ENCODE measurements around the gene STX17.

DNA sequence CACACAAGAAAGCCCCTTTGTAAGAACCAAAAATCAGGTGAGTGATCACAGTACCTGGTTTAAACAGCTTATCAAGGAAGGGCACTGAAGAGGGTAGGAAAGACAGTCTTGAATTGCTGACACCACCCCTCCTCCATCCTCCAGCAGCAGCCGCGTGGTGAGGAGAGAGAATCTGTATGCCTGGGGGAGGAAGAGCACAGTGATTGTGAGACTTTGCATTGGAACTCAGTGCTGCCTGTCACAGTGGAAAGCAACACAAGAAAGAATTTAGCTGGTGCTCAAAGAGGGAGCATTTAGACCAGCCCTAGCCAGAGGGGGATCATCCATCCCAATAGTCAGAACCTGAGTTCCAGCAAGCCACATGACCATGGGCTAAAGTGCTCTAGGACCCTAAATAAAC is 11.6 kb upstream of the STX17 start:
- TF ChIP-seq, protein P1, sequence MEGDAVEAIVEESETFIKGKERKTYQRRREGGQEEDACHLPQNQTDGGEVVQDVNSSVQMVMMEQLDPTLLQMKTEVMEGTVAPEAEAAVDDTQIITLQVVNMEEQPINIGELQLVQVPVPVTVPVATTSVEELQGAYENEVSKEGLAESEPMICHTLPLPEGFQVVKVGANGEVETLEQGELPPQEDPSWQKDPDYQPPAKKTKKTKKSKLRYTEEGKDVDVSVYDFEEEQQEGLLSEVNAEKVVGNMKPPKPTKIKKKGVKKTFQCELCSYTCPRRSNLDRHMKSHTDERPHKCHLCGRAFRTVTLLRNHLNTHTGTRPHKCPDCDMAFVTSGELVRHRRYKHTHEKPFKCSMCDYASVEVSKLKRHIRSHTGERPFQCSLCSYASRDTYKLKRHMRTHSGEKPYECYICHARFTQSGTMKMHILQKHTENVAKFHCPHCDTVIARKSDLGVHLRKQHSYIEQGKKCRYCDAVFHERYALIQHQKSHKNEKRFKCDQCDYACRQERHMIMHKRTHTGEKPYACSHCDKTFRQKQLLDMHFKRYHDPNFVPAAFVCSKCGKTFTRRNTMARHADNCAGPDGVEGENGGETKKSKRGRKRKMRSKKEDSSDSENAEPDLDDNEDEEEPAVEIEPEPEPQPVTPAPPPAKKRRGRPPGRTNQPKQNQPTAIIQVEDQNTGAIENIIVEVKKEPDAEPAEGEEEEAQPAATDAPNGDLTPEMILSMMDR (IDR thresholded peaks at IDR 0.05) = no peak
- no peak for TF ChIP-seq POLR2A (IDR thresholded peaks at IDR 0.05)
